GM12892 (cell line): Measurements from ENCODE around the gene TTC17.

ENCODE experiments used
- POLR2A ChIP-seq: IDR thresholded peaks from 2 replicates; pipeline ENCODE4 v1.6.1; 2011; ENCODE audit warnings: low read depth, low read length, control low read depth
- POLR2AphosphoS5 ChIP-seq: IDR thresholded peaks from 2 replicates; pipeline ENCODE4 v1.6.1; 2011; ENCODE audit warnings: low read depth, low read length, control low read depth
- TAF1 ChIP-seq: IDR thresholded peaks from 2 replicates; pipeline ENCODE4 v1.6.1; 2011; ENCODE audit warnings: low read depth, mild to moderate bottlenecking, control low read depth, low read length, borderline replicate concordance

DNA sequence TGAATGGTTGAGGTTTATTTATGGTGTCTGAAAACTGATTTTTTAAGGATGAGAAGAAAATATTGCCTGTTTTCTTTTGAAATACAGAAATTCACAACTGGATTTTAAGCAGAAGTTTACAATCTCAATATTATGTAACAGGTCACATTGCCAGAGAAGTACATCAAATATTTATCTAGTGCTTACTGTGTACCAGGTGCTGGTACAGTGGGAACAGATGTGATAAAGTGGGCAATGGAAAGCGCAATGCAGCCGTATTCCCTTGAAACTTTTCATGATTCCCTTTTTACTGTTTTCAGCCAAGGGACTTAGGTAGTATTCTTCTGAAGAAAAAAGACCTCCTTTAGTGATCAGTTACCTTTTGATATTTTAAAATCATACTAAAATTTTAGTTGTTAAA lies 49.6 kb downstream of the TTC17 start:
- TF ChIP-seq POLR2A = no peak
- TF ChIP-seq POLR2AphosphoS5 = no peak
- no peak for TF ChIP-seq TAF1
